ENCODE data around the gene CCDC83. TPM values are rescaled to one million over a fixed set of nuclear protein-coding genes. Genes with fewer than 3 reads are reported as not detected.

The CCDC83 gene
- total RNA-seq, 2 donors from 2014 or later = not detected

GRCh38 chr11:85898456-85898855, 43.3 kb downstream of the CCDC83 start:
- no peak for TF ChIP-seq CTCF (IDR thresholded peaks at IDR 0.05)
- Histone ChIP-seq H3K27ac (no peak overlapping the region), H3K4me1 (no peaks in the 10 kb centered on the region), H3K4me3 (no peak overlapping the region), H3K27me3 (no peaks in the 10 kb centered on the region), H3K9ac (ENCODE audit: low read depth in 2 of 2, low read length in 2 of 2) (no peak overlapping the region), H3K36me3 (no peaks in the 10 kb centered on the region), H3K9me3 (no peaks in the 10 kb centered on the region)
- intact Hi-C loops (cut with DNase I) = no loop called here
- no peak for DNase-seq

GRCh38 chr11:85902353-85902752, 47.2 kb downstream of the CCDC83 start:
- Histone ChIP-seq H3K36me3 (no peaks in the 10 kb centered on the region), H3K27ac (no peak overlapping the region), H3K9me3 (no peaks in the 10 kb centered on the region), H3K4me3 (no peak overlapping the region), H3K27me3 (no peaks in the 10 kb centered on the region), H3K9ac (ENCODE audit: low read depth in 2 of 2, low read length in 2 of 2) (no peak overlapping the region), H3K4me1 (no peaks in the 10 kb centered on the region)
- no peak for DNase-seq
- intact Hi-C loops (cut with DNase I) = no loop called here
- TF ChIP-seq CTCF (IDR thresholded peaks at IDR 0.05) = no peak

GRCh38 chr11:85903406-85903805, 48.2 kb downstream of the CCDC83 start:
- Histone ChIP-seq H3K4me1 (no peaks in the 10 kb centered on the region), H3K9me3 (no peaks in the 10 kb centered on the region), H3K27me3 (no peaks in the 10 kb centered on the region), H3K36me3 (no peaks in the 10 kb centered on the region), H3K4me3 (no peak overlapping the region), H3K27ac (no peak overlapping the region), H3K9ac (ENCODE audit: low read depth in 2 of 2, low read length in 2 of 2) (no peak overlapping the region)
- no peak for TF ChIP-seq CTCF (IDR thresholded peaks at IDR 0.05)
- DNase-seq = no peak
- intact Hi-C loops (cut with DNase I) = no loop called here

GRCh38 chr11:85903811-85904210, 48.6 kb downstream of the CCDC83 start:
- Histone ChIP-seq H3K4me3 (no peak overlapping the region), H3K9ac (ENCODE audit: low read depth in 2 of 2, low read length in 2 of 2) (no peak overlapping the region), H3K27me3 (no peaks in the 10 kb centered on the region), H3K4me1 (no peaks in the 10 kb centered on the region), H3K27ac (no peak overlapping the region), H3K9me3 (no peaks in the 10 kb centered on the region), H3K36me3 (no peaks in the 10 kb centered on the region)
- no peak for DNase-seq
- intact Hi-C loops (cut with DNase I) = no loop called here
- no peak for TF ChIP-seq CTCF (IDR thresholded peaks at IDR 0.05)

- no peak for DNase-seq
- no peak for TF ChIP-seq CTCF (IDR thresholded peaks at IDR 0.05)
- intact Hi-C loops (cut with DNase I) = no loop called here
Measured at GRCh38 chr11:85912414-85912813, 57.2 kb downstream of the CCDC83 start.

DNA sequence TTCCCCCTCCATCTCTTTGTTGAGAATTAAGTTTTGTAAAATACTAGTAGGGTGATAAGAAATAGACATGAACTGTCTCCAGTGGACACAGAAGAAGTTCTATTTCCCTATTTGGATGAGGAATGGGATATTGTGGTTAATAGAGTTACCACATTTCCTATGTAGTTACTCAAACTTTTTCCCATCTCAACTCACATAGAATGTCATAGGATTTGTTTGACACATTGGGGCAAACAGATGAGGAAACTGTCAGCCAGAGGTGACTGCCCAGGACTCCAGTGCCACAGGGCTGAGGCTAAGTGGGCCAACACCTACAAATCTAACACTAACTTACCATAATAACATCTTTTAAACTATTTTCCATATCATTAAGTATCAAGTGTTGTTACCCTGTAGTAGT, 58.3 kb downstream of the CCDC83 start:
- Histone ChIP-seq H3K27me3 (no peaks in the 10 kb centered on the region), H3K4me1 (no peaks in the 10 kb centered on the region), H3K9me3 (no peaks in the 10 kb centered on the region), H3K4me3 (no peak overlapping the region), H3K9ac (ENCODE audit: low read depth in 2 of 2, low read length in 2 of 2) (no peak overlapping the region), H3K27ac (no peak overlapping the region), H3K36me3 (no peaks in the 10 kb centered on the region)
- TF ChIP-seq CTCF (IDR thresholded peaks at IDR 0.05) = no peak
- intact Hi-C loops (cut with DNase I) = no loop called here
- no peak for DNase-seq

More at GRCh38 chr11:85912414-85912813, 57.2 kb downstream of the CCDC83 start:
- H3K4me3 ChIP-seq = no peak overlapping the region
- no peaks in the 10 kb centered on the region for H3K27me3 ChIP-seq
- no peak overlapping the region for H3K27ac ChIP-seq
- no peaks in the 10 kb centered on the region for H3K9me3 ChIP-seq
- H3K36me3 ChIP-seq = no peaks in the 10 kb centered on the region
- no peaks in the 10 kb centered on the region for H3K4me1 ChIP-seq
- H3K9ac ChIP-seq (ENCODE audit: low read depth in 2 of 2, low read length in 2 of 2) = no peak overlapping the region

Measured in colonic mucosa (tissue), 4 donors.